ENCODE results near the gene CKAP5.

Gene CKAP5

DNA sequence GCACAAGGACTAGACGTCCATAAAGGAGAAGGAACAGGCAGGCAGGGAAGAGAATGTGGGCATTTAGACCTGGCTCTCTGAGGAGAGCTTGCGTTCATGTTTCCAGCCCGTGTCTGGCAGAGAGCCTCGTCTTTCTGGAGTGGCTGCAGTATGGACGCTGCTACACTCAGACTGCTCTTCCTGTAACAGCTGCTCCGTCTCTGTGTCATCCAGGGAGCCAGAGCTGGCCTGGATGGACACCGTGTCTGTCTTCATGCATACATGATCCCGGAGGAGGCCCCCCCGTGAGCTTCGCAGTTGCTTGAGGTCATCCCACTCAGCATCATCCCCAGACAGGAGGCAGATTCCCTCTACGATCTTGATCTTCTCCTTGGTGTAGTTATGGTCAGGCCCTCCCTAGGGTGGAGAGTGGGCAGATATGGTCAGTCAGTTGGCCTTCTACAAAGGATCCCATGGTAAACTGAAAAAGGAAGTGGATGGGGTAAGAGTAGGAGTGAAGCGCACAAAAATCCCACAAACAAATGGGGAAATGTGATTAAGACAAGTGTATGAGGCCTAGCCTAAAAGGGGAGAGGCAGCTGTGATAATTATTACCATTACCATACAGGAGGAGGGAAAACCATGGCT lies 13.0 kb upstream of the CKAP5 start:
- no peak for DNase-seq (ENCODE audit: low read depth)
- TF ChIP-seq, protein P1, sequence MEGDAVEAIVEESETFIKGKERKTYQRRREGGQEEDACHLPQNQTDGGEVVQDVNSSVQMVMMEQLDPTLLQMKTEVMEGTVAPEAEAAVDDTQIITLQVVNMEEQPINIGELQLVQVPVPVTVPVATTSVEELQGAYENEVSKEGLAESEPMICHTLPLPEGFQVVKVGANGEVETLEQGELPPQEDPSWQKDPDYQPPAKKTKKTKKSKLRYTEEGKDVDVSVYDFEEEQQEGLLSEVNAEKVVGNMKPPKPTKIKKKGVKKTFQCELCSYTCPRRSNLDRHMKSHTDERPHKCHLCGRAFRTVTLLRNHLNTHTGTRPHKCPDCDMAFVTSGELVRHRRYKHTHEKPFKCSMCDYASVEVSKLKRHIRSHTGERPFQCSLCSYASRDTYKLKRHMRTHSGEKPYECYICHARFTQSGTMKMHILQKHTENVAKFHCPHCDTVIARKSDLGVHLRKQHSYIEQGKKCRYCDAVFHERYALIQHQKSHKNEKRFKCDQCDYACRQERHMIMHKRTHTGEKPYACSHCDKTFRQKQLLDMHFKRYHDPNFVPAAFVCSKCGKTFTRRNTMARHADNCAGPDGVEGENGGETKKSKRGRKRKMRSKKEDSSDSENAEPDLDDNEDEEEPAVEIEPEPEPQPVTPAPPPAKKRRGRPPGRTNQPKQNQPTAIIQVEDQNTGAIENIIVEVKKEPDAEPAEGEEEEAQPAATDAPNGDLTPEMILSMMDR (IDR thresholded peaks at IDR 0.05; ENCODE audit: control insufficient read depth, insufficient read depth, low read depth, low read length, missing control alignments), result no peak
- H3K4me3 ChIP-seq (ENCODE audit: control insufficient read depth, low read depth, low read length), result no peak overlapping the region

DNA sequence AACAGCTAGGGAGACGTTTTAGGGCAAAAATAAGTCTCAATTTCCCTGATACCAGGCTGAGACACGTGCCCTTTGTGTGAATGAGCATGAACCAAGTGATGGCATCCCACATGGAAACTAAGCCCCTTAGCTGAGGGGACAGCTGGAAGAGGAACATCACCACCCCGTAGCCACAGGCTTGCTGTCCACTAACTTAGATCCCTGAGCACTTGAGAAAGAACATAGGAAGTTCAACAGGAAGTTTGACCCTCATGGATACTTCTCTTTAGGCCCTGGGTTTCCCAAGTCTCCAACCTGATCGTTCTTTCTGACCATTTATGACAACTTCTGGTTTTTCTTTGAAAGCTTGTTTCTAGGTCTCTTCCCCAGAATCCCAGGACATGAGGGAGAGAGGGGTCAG lies 11.6 kb upstream of the CKAP5 start:
- no peak for DNase-seq (ENCODE audit: low read depth)
- TF ChIP-seq, protein P1 (IDR thresholded peaks at IDR 0.05; ENCODE audit: control insufficient read depth, insufficient read depth, low read depth, low read length, missing control alignments), result no peak
- H3K4me3 ChIP-seq (ENCODE audit: control insufficient read depth, low read depth, low read length), result no peak overlapping the region

DNA sequence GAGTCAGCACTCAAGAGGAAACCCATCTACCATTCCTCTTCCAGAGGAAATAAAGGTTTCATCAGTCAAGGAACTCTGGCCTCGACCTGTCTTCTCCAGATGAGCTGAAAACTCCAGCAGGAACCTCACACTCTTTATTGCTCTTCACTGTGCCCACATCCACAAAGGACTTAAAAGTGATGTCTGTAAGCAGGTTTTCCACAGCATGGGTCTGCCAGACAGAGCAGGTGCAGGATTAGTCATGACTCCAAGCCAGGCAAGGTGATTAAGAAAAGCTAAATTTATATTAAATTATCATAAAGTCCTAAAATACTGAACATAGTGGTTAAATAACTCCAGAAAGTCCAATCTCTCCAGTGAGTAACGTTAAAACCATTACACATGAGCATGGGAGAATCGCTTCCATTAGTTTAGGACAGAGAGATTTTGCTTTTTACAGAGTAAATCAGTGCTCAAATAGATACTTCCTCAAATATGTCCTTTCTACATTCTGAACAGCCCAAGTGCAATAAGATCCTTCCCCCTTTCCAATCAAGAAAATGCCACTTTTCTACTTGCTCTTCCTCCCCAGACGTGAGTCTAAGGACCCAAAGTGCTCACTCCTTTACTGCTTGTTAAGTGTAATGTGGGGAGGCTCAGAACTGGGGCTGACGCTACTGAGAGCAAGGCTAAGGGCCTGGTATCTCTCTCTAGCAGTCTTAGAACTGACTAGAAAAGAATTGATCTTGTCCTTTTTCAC lies 10.7 kb upstream of the CKAP5 start:
- DNase-seq (ENCODE audit: low read depth), result no peak
- no peak overlapping the region for H3K4me3 ChIP-seq (ENCODE audit: control insufficient read depth, low read depth, low read length)
- TF ChIP-seq, protein P1 (IDR thresholded peaks at IDR 0.05; ENCODE audit: control insufficient read depth, insufficient read depth, low read depth, low read length, missing control alignments), result no peak

DNA sequence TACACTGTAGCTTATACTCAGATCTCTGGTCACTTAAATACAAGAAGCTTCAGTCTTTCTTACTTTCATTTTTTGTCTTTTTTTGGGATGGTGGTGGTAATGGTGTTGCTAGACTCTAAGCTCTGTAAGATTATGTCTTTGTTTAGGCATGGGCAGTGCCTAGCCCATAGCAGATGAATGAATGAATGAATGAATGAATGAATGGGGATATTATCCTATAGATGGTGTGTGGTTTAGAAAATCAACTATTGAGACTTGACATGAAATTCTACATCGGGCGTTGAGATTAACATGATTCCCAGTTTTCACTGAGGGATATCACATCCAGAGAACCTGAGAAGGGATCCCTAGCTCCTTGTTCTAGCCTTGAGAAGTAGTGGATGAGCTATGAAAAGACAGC lies 9.8 kb upstream of the CKAP5 start:
- no peak for DNase-seq (ENCODE audit: low read depth)
- TF ChIP-seq, protein P1 (IDR thresholded peaks at IDR 0.05; ENCODE audit: control insufficient read depth, insufficient read depth, low read depth, low read length, missing control alignments), result no peak
- no peak overlapping the region for H3K4me3 ChIP-seq (ENCODE audit: control insufficient read depth, low read depth, low read length)

DNA sequence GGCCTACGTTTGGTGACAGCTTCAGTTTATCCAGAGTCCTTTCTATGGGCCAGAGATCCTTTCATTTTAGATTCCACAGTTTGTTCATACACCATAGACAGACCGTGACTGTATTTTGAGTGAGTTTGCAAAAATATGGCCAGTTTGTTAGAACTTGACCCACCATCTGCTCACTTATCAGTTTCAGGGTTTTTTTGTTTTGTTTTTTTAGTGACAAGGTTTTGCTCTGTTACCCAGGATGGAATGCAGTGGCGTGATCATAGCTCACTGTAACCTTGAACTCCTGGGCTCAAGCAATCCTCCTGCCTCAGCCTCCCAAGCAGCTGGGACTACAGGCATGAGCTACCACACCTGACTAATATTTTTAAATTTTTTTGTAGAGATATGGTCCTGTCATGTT lies 9.1 kb upstream of the CKAP5 start:
- no peak overlapping the region for H3K4me3 ChIP-seq (ENCODE audit: control insufficient read depth, low read depth, low read length)

DNA sequence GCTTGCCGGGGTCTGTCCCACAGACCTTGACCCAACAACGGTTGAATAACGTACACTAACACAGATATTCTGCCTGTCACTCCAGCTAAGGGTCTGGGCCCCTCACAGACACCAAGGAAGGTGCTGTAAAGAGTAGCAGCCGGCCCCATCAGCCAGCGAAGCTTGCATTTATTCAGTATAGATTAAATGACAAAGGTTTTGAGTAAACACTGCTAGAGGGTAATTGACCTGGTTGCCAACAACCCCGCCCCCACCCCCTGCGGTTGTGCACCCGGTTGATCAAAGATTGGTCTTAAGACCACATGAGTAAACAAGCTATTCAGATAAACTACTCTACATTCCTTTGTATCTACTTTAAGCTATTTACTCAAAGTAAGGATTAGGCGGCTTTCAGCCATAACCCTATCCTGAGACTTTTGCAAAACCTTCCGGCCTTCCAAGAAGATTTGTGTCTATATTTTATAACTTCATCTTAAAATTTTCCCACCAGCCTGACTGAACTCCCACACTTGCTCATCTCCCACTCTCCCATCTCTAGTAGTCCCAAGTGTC lies 4.8 kb upstream of the CKAP5 start:
- TF ChIP-seq, protein P1 (IDR thresholded peaks at IDR 0.05; ENCODE audit: control insufficient read depth, insufficient read depth, low read depth, low read length, missing control alignments), result no peak
- no peak overlapping the region for H3K4me3 ChIP-seq (ENCODE audit: control insufficient read depth, low read depth, low read length)
- no peak for DNase-seq (ENCODE audit: low read depth)

More for the DNA sequence above, 9.1 kb upstream of the CKAP5 start:
- DNase-seq (ENCODE audit: low read depth), result no peak
- TF ChIP-seq, protein P1 (IDR thresholded peaks at IDR 0.05; ENCODE audit: control insufficient read depth, insufficient read depth, low read depth, low read length, missing control alignments), result no peak

Data from AG09309 (cell line).